HepG2 (cell line): ENCODE data around the gene UQCC2. TPM values are rescaled to one million over a fixed set of nuclear protein-coding genes. Genes with fewer than 3 reads are reported as not detected.

Source experiments
- CBX5 ChIP-seq: sonication (generic); formaldehyde crosslinking; IDR thresholded peaks from 2 replicates; pipeline ENCODE4 v1.4.0; 2020; ENCODE audit warnings: missing genetic modification reagents, borderline replicate concordance
- GABPB1 ChIP-seq: IDR thresholded peaks from 2 replicates; pipeline ENCODE4 v1.6.1; 2016; ENCODE audit warnings: mild to moderate bottlenecking, missing genetic modification reagents, moderate library complexity, missing compliant biosample characterization
- NR2F1 ChIP-seq, 2 experiments: fragments of 450-650 bp in 1 of 2; formaldehyde crosslinking in 1 of 2; IDR thresholded peaks; 2 replicates each; pipeline versions ENCODE4 v1.5.0 to v1.6.1; 2016 to 2020; ENCODE audit warnings: mild to moderate bottlenecking in 1 of 2, missing compliant biosample characterization in 1 of 2, missing genetic modification reagents in 1 of 2, moderate library complexity in 1 of 2
- ONECUT2 ChIP-seq: sonication (generic); formaldehyde crosslinking; IDR thresholded peaks from 2 replicates; pipeline ENCODE4 v1.4.0; 2020; ENCODE audit warnings: missing genetic modification reagents
- PAWR ChIP-seq: sonication (generic); formaldehyde crosslinking; IDR thresholded peaks from 2 replicates; pipeline ENCODE4 v1.4.0; 2020; ENCODE audit warnings: missing genetic modification reagents, mild to moderate bottlenecking, borderline replicate concordance
- SAP130 ChIP-seq: IDR thresholded peaks from 2 replicates; pipeline ENCODE4 v1.6.1; 2016; ENCODE audit warnings: low read depth
- SMAD3 ChIP-seq: sonication (generic); formaldehyde crosslinking; IDR thresholded peaks from 2 replicates; pipeline ENCODE4 v1.4.0; 2020; ENCODE audit warnings: missing genetic modification reagents
- ZFP62 ChIP-seq: sonication (generic); formaldehyde crosslinking; IDR thresholded peaks from 2 replicates; pipeline ENCODE4 v1.4.0; 2020; ENCODE audit warnings: missing genetic modification reagents
- ZNF350 ChIP-seq: sonication (generic); formaldehyde crosslinking; IDR thresholded peaks from 2 replicates; pipeline ENCODE4 v1.4.0; 2020; ENCODE audit warnings: mild to moderate bottlenecking, low read depth, missing genetic modification reagents, borderline replicate concordance
- ZNF891 ChIP-seq: sonication (generic); formaldehyde crosslinking; IDR thresholded peaks from 2 replicates; pipeline ENCODE4 v1.5.0; 2020; ENCODE audit warnings: mild to moderate bottlenecking, missing genetic modification reagents
- polyA plus RNA-seq, 8 experiments: library from polyadenylated mRNA; depleted of rRNA in 3 of 8; stranded (reverse) in 7 of 8; unstranded in 1 of 8; fragments of >200 nt; fragmentation: Illumina TruSeq in 4 of 8; extraction: Trizol in 4 of 8; gene quantifications; 2 replicates each; pipeline versions ENCODE4 v1.2.1 to v1.2.3, GENCODE V29; 2011 to 2016; ENCODE audit warnings: low read depth in 4 of 8, missing spikeins in 1 of 8, mixed read lengths in 1 of 8; ENCODE audit not compliant: insufficient read depth in 1 of 8
- total RNA-seq, 5 experiments: library from RNA; depleted of rRNA; stranded (reverse); fragments of >200 nt; fragmentation: Illumina TruSeq; extraction: Trizol; gene quantifications; 2 replicates each; pipeline ENCODE4 v1.2.3, GENCODE V29; 2016; ENCODE audit warnings: low read depth in 1 of 5
- TF ChIP-seq, protein P1 (sequence below): sonication (generic); formaldehyde crosslinking; IDR thresholded peaks from 2 replicates; pipeline ENCODE4 v1.5.0; 2020; ENCODE audit warnings: missing genetic modification reagents, mild to moderate bottlenecking, borderline replicate concordance
- TF ChIP-seq, protein P2 (sequence below), 2 experiments: IDR thresholded peaks; 2 replicates each; pipeline ENCODE4 v1.6.1; 2011 to 2012; ENCODE audit warnings: low read length in 2 of 2, borderline replicate concordance in 1 of 2, low read depth in 1 of 2, mild to moderate bottlenecking in 1 of 2, moderate library complexity in 1 of 2
- TF ChIP-seq, protein P3 (sequence below): sonication (generic); formaldehyde crosslinking; IDR thresholded peaks from 2 replicates; pipeline ENCODE4 v1.4.0; 2020; ENCODE audit warnings: missing genetic modification reagents
- TF ChIP-seq, protein P4 (sequence below): sonication (generic); formaldehyde crosslinking; IDR thresholded peaks from 2 replicates; pipeline ENCODE4 v1.4.0; 2020; ENCODE audit warnings: missing genetic modification reagents
- TF ChIP-seq, protein P5 (sequence below): IDR thresholded peaks from 2 replicates; pipeline ENCODE4 v1.6.1; 2012; ENCODE audit warnings: low read length, improper control_type of control experiment

Gene UQCC2
- total and polyA plus RNA-seq, 2 of the 13 experiments (the other 11 are each of a cell fraction or from before 2014, with no cell fraction given) = 82.4 to 238 TPM

DNA sequence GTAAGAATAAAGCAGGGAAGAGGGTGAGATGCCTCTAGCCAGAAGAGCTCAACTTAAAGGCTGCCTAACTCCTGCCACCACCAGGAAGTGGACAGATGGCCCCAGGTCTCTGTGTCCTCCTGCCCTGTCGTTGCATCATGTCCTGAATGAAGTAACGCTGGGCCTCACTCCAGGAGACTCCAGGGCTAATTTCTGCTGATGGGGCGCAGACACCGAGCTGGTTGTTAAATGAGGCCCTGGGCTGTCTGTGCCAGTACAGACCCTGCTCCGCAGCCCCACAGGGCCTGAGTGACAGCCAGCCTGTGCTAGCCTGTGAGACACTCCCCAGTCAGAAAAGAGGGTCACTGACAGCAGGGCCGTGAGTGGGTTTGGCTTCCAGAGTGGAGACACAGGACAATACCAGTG lies 28.7 kb upstream of the UQCC2 start (continued):
- TF ChIP-seq, protein P1, sequence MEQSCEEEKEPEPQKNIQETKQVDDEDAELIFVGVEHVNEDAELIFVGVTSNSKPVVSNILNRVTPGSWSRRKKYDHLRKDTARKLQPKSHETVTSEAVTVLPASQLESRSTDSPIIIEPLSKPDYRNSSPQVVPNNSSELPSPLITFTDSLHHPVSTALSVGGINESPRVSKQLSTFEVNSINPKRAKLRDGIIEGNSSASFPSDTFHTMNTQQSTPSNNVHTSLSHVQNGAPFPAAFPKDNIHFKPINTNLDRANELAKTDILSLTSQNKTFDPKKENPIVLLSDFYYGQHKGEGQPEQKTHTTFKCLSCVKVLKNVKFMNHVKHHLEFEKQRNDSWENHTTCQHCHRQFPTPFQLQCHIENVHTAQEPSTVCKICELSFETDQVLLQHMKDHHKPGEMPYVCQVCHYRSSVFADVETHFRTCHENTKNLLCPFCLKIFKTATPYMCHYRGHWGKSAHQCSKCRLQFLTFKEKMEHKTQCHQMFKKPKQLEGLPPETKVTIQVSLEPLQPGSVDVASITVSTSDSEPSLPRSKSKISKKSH = 0 out of 2 replicates have a peak, but pooled peaks have one; percentile 48
- TF ChIP-seq SAP130 (CRISPR knock-in tag) = 0 out of 2 replicates have a peak, but pooled peaks have one; percentile 38
- 0 out of 2 replicates have a peak, but pooled peaks have one; percentile 38 for TF ChIP-seq SMAD3 (CRISPR knock-in tag)
- TF ChIP-seq GABPB1 (CRISPR knock-in tag) = peak; percentile 64
- TF ChIP-seq, protein P2, sequence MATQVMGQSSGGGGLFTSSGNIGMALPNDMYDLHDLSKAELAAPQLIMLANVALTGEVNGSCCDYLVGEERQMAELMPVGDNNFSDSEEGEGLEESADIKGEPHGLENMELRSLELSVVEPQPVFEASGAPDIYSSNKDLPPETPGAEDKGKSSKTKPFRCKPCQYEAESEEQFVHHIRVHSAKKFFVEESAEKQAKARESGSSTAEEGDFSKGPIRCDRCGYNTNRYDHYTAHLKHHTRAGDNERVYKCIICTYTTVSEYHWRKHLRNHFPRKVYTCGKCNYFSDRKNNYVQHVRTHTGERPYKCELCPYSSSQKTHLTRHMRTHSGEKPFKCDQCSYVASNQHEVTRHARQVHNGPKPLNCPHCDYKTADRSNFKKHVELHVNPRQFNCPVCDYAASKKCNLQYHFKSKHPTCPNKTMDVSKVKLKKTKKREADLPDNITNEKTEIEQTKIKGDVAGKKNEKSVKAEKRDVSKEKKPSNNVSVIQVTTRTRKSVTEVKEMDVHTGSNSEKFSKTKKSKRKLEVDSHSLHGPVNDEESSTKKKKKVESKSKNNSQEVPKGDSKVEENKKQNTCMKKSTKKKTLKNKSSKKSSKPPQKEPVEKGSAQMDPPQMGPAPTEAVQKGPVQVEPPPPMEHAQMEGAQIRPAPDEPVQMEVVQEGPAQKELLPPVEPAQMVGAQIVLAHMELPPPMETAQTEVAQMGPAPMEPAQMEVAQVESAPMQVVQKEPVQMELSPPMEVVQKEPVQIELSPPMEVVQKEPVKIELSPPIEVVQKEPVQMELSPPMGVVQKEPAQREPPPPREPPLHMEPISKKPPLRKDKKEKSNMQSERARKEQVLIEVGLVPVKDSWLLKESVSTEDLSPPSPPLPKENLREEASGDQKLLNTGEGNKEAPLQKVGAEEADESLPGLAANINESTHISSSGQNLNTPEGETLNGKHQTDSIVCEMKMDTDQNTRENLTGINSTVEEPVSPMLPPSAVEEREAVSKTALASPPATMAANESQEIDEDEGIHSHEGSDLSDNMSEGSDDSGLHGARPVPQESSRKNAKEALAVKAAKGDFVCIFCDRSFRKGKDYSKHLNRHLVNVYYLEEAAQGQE (IDR thresholded peaks at IDR 0.05; ENCODE audit: borderline replicate concordance in 1 of 2, low read depth in 1 of 2, low read length in 2 of 2) = no peak
- peak; percentile 51; the same call in 1 of the 2 replicates for TF ChIP-seq ZNF350 (CRISPR knock-in tag)
- TF ChIP-seq, protein P3, sequence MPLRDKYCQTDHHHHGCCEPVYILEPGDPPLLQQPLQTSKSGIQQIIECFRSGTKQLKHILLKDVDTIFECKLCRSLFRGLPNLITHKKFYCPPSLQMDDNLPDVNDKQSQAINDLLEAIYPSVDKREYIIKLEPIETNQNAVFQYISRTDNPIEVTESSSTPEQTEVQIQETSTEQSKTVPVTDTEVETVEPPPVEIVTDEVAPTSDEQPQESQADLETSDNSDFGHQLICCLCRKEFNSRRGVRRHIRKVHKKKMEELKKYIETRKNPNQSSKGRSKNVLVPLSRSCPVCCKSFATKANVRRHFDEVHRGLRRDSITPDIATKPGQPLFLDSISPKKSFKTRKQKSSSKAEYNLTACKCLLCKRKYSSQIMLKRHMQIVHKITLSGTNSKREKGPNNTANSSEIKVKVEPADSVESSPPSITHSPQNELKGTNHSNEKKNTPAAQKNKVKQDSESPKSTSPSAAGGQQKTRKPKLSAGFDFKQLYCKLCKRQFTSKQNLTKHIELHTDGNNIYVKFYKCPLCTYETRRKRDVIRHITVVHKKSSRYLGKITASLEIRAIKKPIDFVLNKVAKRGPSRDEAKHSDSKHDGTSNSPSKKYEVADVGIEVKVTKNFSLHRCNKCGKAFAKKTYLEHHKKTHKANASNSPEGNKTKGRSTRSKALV = no peak
- TF ChIP-seq ONECUT2 (CRISPR knock-in tag) = no peak
- peak; percentile 90; the same call in 1 of the 2 replicates for TF ChIP-seq CBX5 (CRISPR knock-in tag)
- TF ChIP-seq, protein P4, sequence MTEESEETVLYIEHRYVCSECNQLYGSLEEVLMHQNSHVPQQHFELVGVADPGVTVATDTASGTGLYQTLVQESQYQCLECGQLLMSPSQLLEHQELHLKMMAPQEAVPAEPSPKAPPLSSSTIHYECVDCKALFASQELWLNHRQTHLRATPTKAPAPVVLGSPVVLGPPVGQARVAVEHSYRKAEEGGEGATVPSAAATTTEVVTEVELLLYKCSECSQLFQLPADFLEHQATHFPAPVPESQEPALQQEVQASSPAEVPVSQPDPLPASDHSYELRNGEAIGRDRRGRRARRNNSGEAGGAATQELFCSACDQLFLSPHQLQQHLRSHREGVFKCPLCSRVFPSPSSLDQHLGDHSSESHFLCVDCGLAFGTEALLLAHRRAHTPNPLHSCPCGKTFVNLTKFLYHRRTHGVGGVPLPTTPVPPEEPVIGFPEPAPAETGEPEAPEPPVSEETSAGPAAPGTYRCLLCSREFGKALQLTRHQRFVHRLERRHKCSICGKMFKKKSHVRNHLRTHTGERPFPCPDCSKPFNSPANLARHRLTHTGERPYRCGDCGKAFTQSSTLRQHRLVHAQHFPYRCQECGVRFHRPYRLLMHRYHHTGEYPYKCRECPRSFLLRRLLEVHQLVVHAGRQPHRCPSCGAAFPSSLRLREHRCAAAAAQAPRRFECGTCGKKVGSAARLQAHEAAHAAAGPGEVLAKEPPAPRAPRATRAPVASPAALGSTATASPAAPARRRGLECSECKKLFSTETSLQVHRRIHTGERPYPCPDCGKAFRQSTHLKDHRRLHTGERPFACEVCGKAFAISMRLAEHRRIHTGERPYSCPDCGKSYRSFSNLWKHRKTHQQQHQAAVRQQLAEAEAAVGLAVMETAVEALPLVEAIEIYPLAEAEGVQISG (CRISPR knock-in tag) = peak; percentile 42; the same call in 1 of the 2 replicates
- TF ChIP-seq ZFP62 (CRISPR knock-in tag) = no peak
- TF ChIP-seq NR2F1 (CRISPR knock-in tag; IDR thresholded peaks at IDR 0.05) = peak in 1 of 2 experiments; percentile 44; a peak in 1 of 4 replicates
- peak; percentile 57; the same call in 1 of the 2 replicates for TF ChIP-seq ZNF891 (CRISPR knock-in tag)
- TF ChIP-seq, protein P5, sequence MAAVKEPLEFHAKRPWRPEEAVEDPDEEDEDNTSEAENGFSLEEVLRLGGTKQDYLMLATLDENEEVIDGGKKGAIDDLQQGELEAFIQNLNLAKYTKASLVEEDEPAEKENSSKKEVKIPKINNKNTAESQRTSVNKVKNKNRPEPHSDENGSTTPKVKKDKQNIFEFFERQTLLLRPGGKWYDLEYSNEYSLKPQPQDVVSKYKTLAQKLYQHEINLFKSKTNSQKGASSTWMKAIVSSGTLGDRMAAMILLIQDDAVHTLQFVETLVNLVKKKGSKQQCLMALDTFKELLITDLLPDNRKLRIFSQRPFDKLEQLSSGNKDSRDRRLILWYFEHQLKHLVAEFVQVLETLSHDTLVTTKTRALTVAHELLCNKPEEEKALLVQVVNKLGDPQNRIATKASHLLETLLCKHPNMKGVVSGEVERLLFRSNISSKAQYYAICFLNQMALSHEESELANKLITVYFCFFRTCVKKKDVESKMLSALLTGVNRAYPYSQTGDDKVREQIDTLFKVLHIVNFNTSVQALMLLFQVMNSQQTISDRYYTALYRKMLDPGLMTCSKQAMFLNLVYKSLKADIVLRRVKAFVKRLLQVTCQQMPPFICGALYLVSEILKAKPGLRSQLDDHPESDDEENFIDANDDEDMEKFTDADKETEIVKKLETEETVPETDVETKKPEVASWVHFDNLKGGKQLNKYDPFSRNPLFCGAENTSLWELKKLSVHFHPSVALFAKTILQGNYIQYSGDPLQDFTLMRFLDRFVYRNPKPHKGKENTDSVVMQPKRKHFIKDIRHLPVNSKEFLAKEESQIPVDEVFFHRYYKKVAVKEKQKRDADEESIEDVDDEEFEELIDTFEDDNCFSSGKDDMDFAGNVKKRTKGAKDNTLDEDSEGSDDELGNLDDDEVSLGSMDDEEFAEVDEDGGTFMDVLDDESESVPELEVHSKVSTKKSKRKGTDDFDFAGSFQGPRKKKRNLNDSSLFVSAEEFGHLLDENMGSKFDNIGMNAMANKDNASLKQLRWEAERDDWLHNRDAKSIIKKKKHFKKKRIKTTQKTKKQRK = no peak
- TF ChIP-seq PAWR = no peak
